Stimulated activated CD8-positive, alpha-beta memory T cell treated with anti-CD3 and anti-CD28 coated beads, Interleukin-4, amount 100 ng/mL, for 4 hours (primary cell): ENCODE data around the gene FBXO38.

Experiments used
- DNase-seq, 2 donors: peaks; one replicate each; pipeline ENCODE4 v3.0.0-alpha.2; 2020; ENCODE audit warnings: low read depth in 2 of 2, low spot score in 1 of 2

Gene FBXO38

GRCh38 chr5:148385094-148385493 is 1.3 kb downstream of the FBXO38 start:
- no peak for DNase-seq

- DNase-seq, result no peak
Observed at GRCh38 chr5:148386041-148386440, 2.3 kb downstream of the FBXO38 start.

DNA sequence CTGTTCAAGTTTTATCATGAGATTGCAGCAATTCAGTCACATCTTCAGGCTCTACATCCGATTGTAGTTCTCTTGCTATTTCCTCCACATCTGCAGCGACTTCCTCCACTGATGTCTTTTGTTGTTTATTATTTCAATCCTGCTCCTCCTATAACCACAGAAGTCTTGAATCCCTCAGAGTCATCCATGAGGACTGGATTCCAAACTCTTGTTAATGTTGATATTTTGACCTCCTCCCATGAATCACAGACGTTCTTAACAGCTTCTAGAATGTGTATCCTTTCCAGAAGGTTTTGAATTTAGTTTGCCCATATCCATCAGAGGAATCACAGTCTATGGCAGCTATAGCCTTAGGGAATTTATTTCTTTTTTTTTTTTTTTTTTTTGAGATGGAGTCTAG is 3.6 kb downstream of the FBXO38 start:
- DNase-seq, result no peak

DNA sequence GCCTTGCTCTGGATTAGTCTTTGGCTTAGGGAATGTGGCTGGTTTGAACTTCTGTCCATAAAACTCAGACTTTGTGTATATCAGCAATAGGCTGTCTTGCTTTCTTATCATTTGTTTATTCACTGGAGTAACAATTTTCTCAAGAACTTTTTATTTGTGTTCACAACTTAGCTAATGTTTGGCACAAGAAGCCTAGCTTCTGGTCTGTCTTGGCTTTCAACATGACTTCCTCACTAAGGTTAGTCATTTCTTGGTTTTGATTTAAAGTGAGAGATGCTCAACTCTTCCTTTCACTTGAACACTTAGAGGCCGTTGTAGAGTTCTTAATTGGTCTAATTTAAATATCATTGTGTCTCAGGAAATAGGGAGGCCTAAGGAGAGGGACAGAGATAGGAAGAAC is 4.9 kb downstream of the FBXO38 start:
- no peak for DNase-seq

DNA sequence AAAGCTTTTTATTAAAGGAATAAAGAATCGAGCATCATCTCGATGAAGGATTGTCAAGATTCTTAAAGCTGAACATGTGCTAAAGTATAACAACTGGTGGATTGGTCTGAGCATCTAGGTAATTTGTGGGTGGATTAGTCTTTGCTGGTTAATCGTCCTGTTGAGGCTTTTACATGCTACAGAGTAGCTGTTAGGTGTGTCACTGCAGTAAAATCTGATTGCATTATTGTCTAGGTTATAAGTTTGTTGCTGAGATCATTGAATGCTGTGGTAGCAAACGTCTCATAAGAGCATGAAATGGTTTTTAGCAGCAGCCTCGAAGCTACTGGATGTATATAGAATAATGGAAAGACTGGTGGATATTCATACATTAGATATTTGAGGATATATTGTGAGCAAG is 7.2 kb downstream of the FBXO38 start:
- DNase-seq, result no peak

DNA sequence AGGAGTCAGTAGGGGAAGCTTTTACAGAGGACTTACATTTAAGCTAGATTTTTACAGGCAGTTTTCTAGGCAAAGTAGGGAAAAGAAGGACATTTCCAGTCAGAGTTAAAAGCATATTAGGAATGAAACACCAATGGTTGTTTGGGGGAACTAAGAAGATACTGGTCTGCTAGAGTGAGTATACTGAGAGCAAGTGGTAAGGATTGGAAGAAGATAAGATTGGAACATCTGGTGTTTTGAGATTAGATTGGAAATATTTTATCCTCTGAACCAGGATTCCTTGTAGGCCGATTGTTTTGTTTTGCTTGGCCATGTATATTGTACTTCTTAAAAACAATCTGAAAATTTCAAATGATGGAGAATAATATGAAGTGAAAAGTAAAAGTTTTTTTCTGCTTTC is 7.7 kb downstream of the FBXO38 start:
- no peak for DNase-seq

GRCh38 chr5:148393390-148393741 is 9.6 kb downstream of the FBXO38 start:
- DNase-seq, result no peak

- DNase-seq, result no peak
Observed at GRCh38 chr5:148394587-148395019, 10.8 kb downstream of the FBXO38 start.

GRCh38 chr5:148395031-148395430 is 11.3 kb downstream of the FBXO38 start:
- DNase-seq, result no peak

GRCh38 chr5:148397968-148398595 is 14.3 kb downstream of the FBXO38 start:
- no peak for DNase-seq

- no peak for DNase-seq
Observed at GRCh38 chr5:148398698-148399121, 15.0 kb downstream of the FBXO38 start.

DNA sequence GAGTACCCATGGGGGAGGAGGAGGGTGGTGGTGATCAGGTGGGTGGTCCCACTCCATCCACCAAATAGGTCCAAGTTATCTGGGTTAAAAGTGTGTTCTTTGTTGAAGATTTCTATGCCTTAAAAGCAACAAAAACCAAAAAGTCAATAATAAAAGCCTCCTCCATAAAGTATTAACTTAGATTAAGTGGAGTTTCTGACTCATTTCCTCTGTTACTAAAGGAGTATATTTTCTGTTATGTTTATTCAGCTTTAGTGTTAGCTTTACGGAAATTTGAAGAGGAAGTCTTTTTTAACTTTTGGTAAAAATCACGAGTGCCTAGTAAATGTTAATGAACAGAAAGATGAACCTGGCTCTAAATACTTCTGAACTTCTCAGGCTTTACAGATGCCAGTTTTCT is 17.8 kb downstream of the FBXO38 start:
- no peak for DNase-seq

DNA sequence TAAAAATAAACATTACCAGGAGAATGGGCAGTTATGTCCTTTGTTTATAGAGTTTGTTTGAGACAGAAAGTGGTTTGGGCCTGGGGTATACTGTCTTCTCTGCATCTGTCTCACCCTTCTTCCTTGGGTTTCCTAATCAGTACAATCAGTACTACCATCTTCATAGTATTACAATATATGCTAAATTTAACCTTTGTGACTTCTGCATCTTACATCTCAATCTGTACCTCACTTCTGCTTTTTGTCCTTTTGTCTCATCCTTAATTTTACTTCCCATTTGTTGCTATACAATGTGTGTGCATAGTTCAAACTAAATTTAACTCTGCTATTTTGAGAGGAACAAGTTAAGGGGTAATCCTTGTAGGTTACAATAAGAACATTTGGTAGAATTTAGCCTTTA is 19.6 kb downstream of the FBXO38 start:
- no peak for DNase-seq

- no peak for DNase-seq
Observed at GRCh38 chr5:148406406-148406805, 22.6 kb downstream of the FBXO38 start.

- DNase-seq, result no peak
Observed at GRCh38 chr5:148408092-148408491, 24.3 kb downstream of the FBXO38 start.

GRCh38 chr5:148412124-148412523 is 28.4 kb downstream of the FBXO38 start:
- DNase-seq, result no peak

- no peak for DNase-seq
Observed at GRCh38 chr5:148414833-148415232, 31.1 kb downstream of the FBXO38 start.

DNA sequence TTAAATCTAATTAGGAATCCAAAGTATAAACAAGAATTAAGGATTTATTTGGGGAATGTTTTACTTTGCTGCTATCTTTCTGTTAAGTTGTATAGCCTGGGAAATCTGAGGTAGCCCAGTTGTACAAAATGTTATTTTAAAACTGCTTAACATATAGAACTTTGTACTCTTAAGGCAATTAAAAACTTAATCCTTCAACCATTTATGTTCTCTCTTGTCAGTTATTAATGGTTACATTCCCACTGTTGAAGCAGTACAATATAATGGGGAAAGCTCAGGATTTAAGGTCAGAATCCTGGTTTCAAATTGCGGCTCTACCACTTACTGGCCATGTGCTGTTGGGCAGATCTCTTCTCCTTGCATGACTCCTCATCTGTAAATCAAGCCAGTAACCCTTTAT is 32.7 kb downstream of the FBXO38 start:
- DNase-seq, result no peak

DNA sequence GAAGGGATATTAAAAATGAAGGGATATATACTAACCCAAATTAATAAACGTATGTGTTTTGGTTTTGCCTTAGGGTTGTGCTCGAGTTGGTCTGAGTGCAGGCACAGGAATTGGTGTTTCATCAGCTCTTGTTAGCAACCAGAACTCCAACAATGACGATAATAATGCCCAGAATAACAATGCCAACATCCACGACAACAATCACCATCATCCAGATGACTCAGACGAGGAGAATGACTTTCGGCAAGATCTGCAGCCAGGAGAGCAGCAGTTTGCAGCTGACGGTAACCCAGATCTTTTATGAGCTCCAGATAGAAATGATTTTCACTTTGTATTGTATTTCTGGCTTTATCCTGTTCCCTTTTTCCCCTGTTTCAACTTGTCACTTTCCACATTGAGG is 33.2 kb downstream of the FBXO38 start:
- no peak for DNase-seq

- no peak for DNase-seq
Observed at GRCh38 chr5:148418511-148418910, 34.8 kb downstream of the FBXO38 start.

DNA sequence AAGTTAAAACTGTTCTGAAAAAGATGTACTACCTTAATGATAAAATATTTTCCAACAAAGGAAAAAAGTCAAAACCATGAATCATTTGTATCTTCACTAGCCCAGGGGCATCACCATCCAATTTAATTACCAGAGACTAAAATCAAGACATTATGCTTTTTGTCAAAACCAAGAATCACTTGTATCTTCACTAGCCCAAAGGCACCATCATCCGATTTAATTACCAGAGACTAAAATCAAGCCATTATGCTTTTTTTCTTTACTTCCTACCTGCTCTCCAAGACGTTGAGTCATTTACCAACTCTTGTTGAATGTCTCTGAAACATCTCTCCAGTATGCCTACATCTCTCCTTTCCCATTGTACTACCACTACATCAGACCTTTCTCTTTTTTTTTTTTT is 37.9 kb downstream of the FBXO38 start:
- no peak for DNase-seq

GRCh38 chr5:148425808-148426207 is 42.0 kb downstream of the FBXO38 start:
- DNase-seq, result no peak

- DNase-seq, result no peak
Observed at GRCh38 chr5:148426514-148426913, 42.8 kb downstream of the FBXO38 start.
